NOMO-1 treated with DMSO at 0.1 percent for 48 hours (cell line): ENCODE measurements around the gene PRR19.

Source experiments
- DNase-seq: peaks from one replicate; lab custom pipeline; 2025; ENCODE audit not compliant: unreplicated experiment; lab: John Stamatoyannopoulos, UW

PRR19 gene

GRCh38 chr19:42292963-42293362, 9.0 kb upstream of the PRR19 start:
- no peak for DNase-seq

GRCh38 chr19:42293540-42293939, 8.4 kb upstream of the PRR19 start:
- no peak for DNase-seq

GRCh38 chr19:42293948-42294347, 8.0 kb upstream of the PRR19 start:
- DNase-seq: no peak

- DNase-seq: no peak
Observed at GRCh38 chr19:42294471-42295137, 7.3 kb upstream of the PRR19 start.

GRCh38 chr19:42295342-42295741, 6.6 kb upstream of the PRR19 start:
- DNase-seq: no peak

GRCh38 chr19:42295831-42296525, 6.0 kb upstream of the PRR19 start:
- peak; percentile 12 for DNase-seq

GRCh38 chr19:42297039-42297438, 4.9 kb upstream of the PRR19 start:
- no peak for DNase-seq

GRCh38 chr19:42303101-42303464, 1.2 kb downstream of the PRR19 start:
- DNase-seq: no peak

GRCh38 chr19:42303876-42304275, 1.9 kb downstream of the PRR19 start:
- DNase-seq: no peak

GRCh38 chr19:42306646-42307045, 4.7 kb downstream of the PRR19 start:
- DNase-seq: no peak

- DNase-seq: no peak
Observed at GRCh38 chr19:42309686-42310085, 7.8 kb downstream of the PRR19 start.

GRCh38 chr19:42311657-42312056, 9.7 kb downstream of the PRR19 start:
- DNase-seq: no peak

- no peak for DNase-seq
Observed at GRCh38 chr19:42312370-42312769, 10.4 kb downstream of the PRR19 start.

- DNase-seq: peak; percentile 54
Observed at GRCh38 chr19:42313096-42313839, 11.3 kb downstream of the PRR19 start, which contains the start of gene TMEM145. TMEM145 (plus strand) TSS chr19:42313309; CDS start chr19:42313377, 68 bp downstream.

GRCh38 chr19:42313840-42314755, 12.2 kb downstream of the PRR19 start:
- DNase-seq: no peak

GRCh38 chr19:42315024-42315423, 13.1 kb downstream of the PRR19 start:
- DNase-seq: no peak

GRCh38 chr19:42316223-42317211, 14.6 kb downstream of the PRR19 start:
- DNase-seq: peak; percentile 59

GRCh38 chr19:42317535-42317934, 15.6 kb downstream of the PRR19 start:
- DNase-seq: no peak

GRCh38 chr19:42322305-42322704, 20.4 kb downstream of the PRR19 start:
- DNase-seq: no peak

GRCh38 chr19:42323473-42323851, 21.5 kb downstream of the PRR19 start:
- DNase-seq: no peak
